Bone marrow (tissue), 2 donors: ENCODE measurements around the gene PHYKPL.

Experiments
- DNase-seq, 2 donors: peaks; one replicate each; lab custom pipeline; 2025; lab: John Stamatoyannopoulos, UW

PHYKPL gene

GRCh38 chr5:178223828-178224335 is 8.7 kb downstream of the PHYKPL start:
- no peak for DNase-seq

- DNase-seq, result no peak
Measured at GRCh38 chr5:178223196-178223773, 9.3 kb downstream of the PHYKPL start.

GRCh38 chr5:178222292-178222691 is 10.3 kb downstream of the PHYKPL start:
- no peak for DNase-seq

- no peak for DNase-seq
Measured at GRCh38 chr5:178221853-178222252, 10.7 kb downstream of the PHYKPL start.

GRCh38 chr5:178221282-178221681 is 11.3 kb downstream of the PHYKPL start:
- DNase-seq, result no peak

- DNase-seq, result no peak
Measured at GRCh38 chr5:178218827-178219226, 13.8 kb downstream of the PHYKPL start.

- DNase-seq, result no peak
Measured at GRCh38 chr5:178218237-178218776, 14.3 kb downstream of the PHYKPL start.

- DNase-seq, result no peak
Measured at GRCh38 chr5:178216779-178217178, 15.8 kb downstream of the PHYKPL start.

GRCh38 chr5:178216088-178216534 is 16.5 kb downstream of the PHYKPL start:
- DNase-seq, result no peak

GRCh38 chr5:178215280-178216002 is 17.2 kb downstream of the PHYKPL start:
- no peak for DNase-seq

- no peak for DNase-seq
Measured at GRCh38 chr5:178214160-178214803, 18.3 kb downstream of the PHYKPL start.

- DNase-seq, result no peak
Measured at GRCh38 chr5:178213748-178214151, 18.9 kb downstream of the PHYKPL start.

GRCh38 chr5:178213003-178213461 is 19.6 kb downstream of the PHYKPL start:
- no peak for DNase-seq

- no peak for DNase-seq
Measured at GRCh38 chr5:178212241-178213002, 20.2 kb downstream of the PHYKPL start.

GRCh38 chr5:178211095-178212048 is 21.2 kb downstream of the PHYKPL start:
- DNase-seq, result no peak

GRCh38 chr5:178210686-178211085 is 21.9 kb downstream of the PHYKPL start:
- no peak for DNase-seq

- no peak for DNase-seq
Measured at GRCh38 chr5:178210073-178210535, 22.5 kb downstream of the PHYKPL start.

- no peak for DNase-seq
Measured at GRCh38 chr5:178209334-178210072, 23.1 kb downstream of the PHYKPL start.

GRCh38 chr5:178208540-178209227 is 23.9 kb downstream of the PHYKPL start:
- DNase-seq, result no peak
